A673 (cell line): ENCODE results near the gene FOXP2. TPM values are rescaled to one million over a fixed set of nuclear protein-coding genes. Genes with fewer than 3 reads are reported as not detected.
"Not testable (repeated sequence)": the region's sequence is repeated elsewhere in the genome, so short reads cannot be mapped to it uniquely, and the experiment has no call there.

Source experiments
- BruUV-seq: library from RNA; stranded (reverse); fragments of 400-500 nt; replicated peaks from 2 replicates; lab custom pipeline; 2021; lab: Mats Ljungman, UMichigan
- CTCF ChIA-PET: fragments of 300-600 bp; sonication (Branson Sonifier 250); formaldehyde crosslinking; loops from one replicate; lab custom pipeline; 2022; ENCODE audit warnings: antibody characterized with exemption; lab: Charles Lee
- POLR2A ChIA-PET: fragments of 300-600 bp; sonication (Branson Sonifier 250); formaldehyde crosslinking; loops from one replicate; lab custom pipeline; 2022; ENCODE audit warnings: antibody characterized with exemption; ENCODE audit not compliant: low non-redundant PET; lab: Charles Lee
- DNase-seq: peaks from one replicate; pipeline ENCODE4 v3.0.0-alpha.2; 2015; ENCODE audit warnings: low spot score
- H3K27ac ChIP-seq: fragments of 200-600 bp; sonication (generic); 2 replicates; pipeline ENCODE4 v1.5.1; 2016; ENCODE audit warnings: mixed run types, low read depth, mild to moderate bottlenecking, mixed read lengths, antibody characterized with exemption, low read length; ENCODE audit not compliant: poor library complexity, severe bottlenecking
- H3K27me3 ChIP-seq: fragments of 200-600 bp; sonication (generic); replicated peaks from 2 replicates; pipeline ENCODE4 v1.6.1; 2017; ENCODE audit warnings: mixed run types, low read depth, mild to moderate bottlenecking, mixed read lengths, antibody characterized with exemption, low read length; ENCODE audit not compliant: insufficient read depth, poor library complexity
- H3K36me3 ChIP-seq: fragments of 200-600 bp; sonication (generic); 2 replicates; pipeline ENCODE4 v1.6.1; 2016; ENCODE audit warnings: mixed run types, mild to moderate bottlenecking, mixed read lengths, antibody characterized with exemption, low read length; ENCODE audit not compliant: insufficient read depth, poor library complexity, severe bottlenecking
- H3K4me1 ChIP-seq: fragments of 200-600 bp; sonication (generic); 2 replicates; pipeline ENCODE4 v1.6.1; 2017; ENCODE audit warnings: mixed run types, mild to moderate bottlenecking, mixed read lengths, antibody characterized with exemption, low read length; ENCODE audit not compliant: insufficient read depth, poor library complexity, severe bottlenecking
- H3K4me3 ChIP-seq: fragments of 200-600 bp; sonication (generic); 2 replicates; pipeline ENCODE4 v1.5.1; 2016; ENCODE audit warnings: low read depth, mixed run types, mild to moderate bottlenecking, mixed read lengths, low read length; ENCODE audit not compliant: poor library complexity, severe bottlenecking
- H3K9me3 ChIP-seq: fragments of 200-600 bp; sonication (generic); 2 replicates; pipeline ENCODE4 v1.6.1; 2016; ENCODE audit warnings: mixed run types, low read depth, mild to moderate bottlenecking, mixed read lengths, antibody characterized with exemption, low read length; ENCODE audit not compliant: poor library complexity, severe bottlenecking
- CTCF ChIP-seq: fragments of 300-800, 200-600 bp; sonication (generic); conservative IDR thresholded peaks from 2 replicates; pipeline ENCODE4 v1.5.1; 2017; ENCODE audit warnings: low read depth, mild to moderate bottlenecking, antibody characterized with exemption, low read length, moderate library complexity, mixed read lengths
- EZH2 ChIP-seq: fragments of 200-600 bp; sonication (generic); IDR thresholded peaks from 2 replicates; pipeline ENCODE4 v1.6.1; 2017; ENCODE audit warnings: borderline replicate concordance, low read depth, mild to moderate bottlenecking, mixed read lengths, antibody characterized with exemption, low read length; ENCODE audit not compliant: poor library complexity, severe bottlenecking
- intact Hi-C: fragments of 100-400 bp; cut with micrococcal nuclease; formaldehyde crosslinking; loops from one replicate; pipeline ENCODE4 v1.10.0; 2022; ENCODE audit not compliant: unreplicated experiment
- total RNA-seq: library from RNA; stranded (reverse); gene quantifications from 2 replicates; pipeline ENCODE4 v1.2.3, GENCODE V29; 2021

FOXP2 gene
- total RNA-seq, 1 experiment from 2014 or later, result not detected

DNA sequence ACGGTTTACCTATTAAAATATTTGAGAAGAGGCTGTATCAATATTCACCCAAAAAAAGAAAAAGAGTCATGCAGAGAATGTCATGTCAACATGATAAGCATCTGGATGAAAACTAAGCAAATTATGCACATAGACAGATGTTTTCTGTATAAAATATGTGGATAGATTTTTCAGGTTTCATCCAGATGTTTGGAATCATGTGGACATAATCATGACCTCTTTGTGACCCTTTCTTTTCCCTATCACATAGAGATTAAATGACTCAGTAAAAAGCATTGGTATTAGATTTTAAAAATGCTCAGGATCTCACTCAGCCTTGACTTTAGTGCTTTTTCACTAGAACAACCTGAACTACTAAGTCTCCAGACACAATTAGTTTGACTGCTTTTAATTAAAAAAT is 90.0 kb downstream of the FOXP2 start:
- H3K4me3 ChIP-seq, result no peak overlapping the region
- POLR2A ChIA-PET, result no interaction called here
- intact Hi-C loops, result no loop called here
- no peaks in the 10 kb centered on the region for H3K9me3 ChIP-seq
- H3K27ac ChIP-seq, result no peak overlapping the region
- CTCF ChIA-PET, result no interaction called here
- TF ChIP-seq EZH2, result no peak
- TF ChIP-seq CTCF, result no peak
- no TSS peak for BruUV-seq
- no peaks in the 10 kb centered on the region for H3K36me3 ChIP-seq
- no peaks in the 10 kb centered on the region for H3K4me1 ChIP-seq
- peaks cover 23% of the 10 kb centered on the region for H3K27me3 ChIP-seq
- no peak for DNase-seq

- intact Hi-C loops, result no loop called here
- ChIA-PET POLR2A (no interaction called here), CTCF (no interaction called here)
- BruUV-seq, result no TSS peak
- Histone ChIP-seq H3K9me3 (no peaks in the 10 kb centered on the region), H3K36me3 (no peaks in the 10 kb centered on the region), H3K4me3 (no peak overlapping the region), H3K27ac (no peak overlapping the region), H3K4me1 (no peaks in the 10 kb centered on the region), H3K27me3 (peaks cover 7% of the 10 kb centered on the region)
- no peak for DNase-seq
- TF ChIP-seq CTCF (no peak), EZH2 (no peak)
Observed at GRCh38 chr7:114507381-114507780, 92.8 kb downstream of the FOXP2 start.

DNA sequence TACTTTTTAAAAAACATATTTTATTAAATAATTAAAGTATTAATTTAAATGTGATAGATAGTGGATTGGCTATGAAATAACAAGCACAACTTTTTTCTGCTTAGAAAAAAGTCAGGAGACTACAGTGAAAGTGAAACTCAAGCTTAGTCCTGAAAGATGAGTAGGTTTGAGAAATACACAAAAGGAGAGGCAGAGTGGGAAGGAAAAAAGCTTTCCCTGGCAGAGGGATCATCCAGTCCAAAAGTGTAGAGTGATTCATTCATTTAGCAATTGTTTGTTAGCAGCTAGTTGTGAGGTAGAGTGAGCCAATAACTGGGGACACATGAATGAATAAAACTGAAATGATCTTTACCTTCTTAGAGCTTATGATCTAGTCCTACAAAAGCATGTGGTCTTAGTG is 93.5 kb downstream of the FOXP2 start:
- no peak overlapping the region for H3K4me3 ChIP-seq
- TF ChIP-seq EZH2 (no peak), CTCF (no peak)
- no peak overlapping the region for H3K27ac ChIP-seq
- H3K36me3 ChIP-seq, result no peaks in the 10 kb centered on the region
- BruUV-seq, result no TSS peak
- H3K27me3 ChIP-seq, result peaks cover under 1% of the 10 kb centered on the region
- POLR2A ChIA-PET, result no interaction called here
- no peak for DNase-seq
- H3K4me1 ChIP-seq, result no peaks in the 10 kb centered on the region
- H3K9me3 ChIP-seq, result no peaks in the 10 kb centered on the region
- CTCF ChIA-PET, result no interaction called here
- intact Hi-C loops, result no loop called here

- BruUV-seq, CTCF ChIA-PET, intact Hi-C loops, H3K27me3 ChIP-seq, H3K4me3 ChIP-seq, H3K4me1 ChIP-seq, H3K9me3 ChIP-seq, DNase-seq, H3K27ac ChIP-seq, H3K36me3 ChIP-seq, POLR2A ChIA-PET: not testable (repeated sequence)
Observed at GRCh38 chr7:114510824-114511223, 96.2 kb downstream of the FOXP2 start.
